GM10266 (cell line): ENCODE measurements around the gene TNFRSF17.

Experiments
- DNase-seq: peaks from one replicate; pipeline ENCODE4 v3.0.0; 2012; ENCODE audit errors: extremely low spot score
- CTCF ChIP-seq: IDR thresholded peaks from 2 replicates; pipeline ENCODE4 v1.5.1; 2012; ENCODE audit warnings: mild to moderate bottlenecking, low read depth; ENCODE audit not compliant: control insufficient read depth, insufficient read depth; ENCODE audit errors: missing control alignments

The TNFRSF17 gene

GRCh38 chr16:11988258-11988978 lies 23.4 kb downstream of the TNFRSF17 start:
- TF ChIP-seq CTCF: no peak
- no peak for DNase-seq

- no peak for TF ChIP-seq CTCF
- no peak for DNase-seq
Observed at GRCh38 chr16:11990702-11991390, 25.8 kb downstream of the TNFRSF17 start.

GRCh38 chr16:11992008-11992584 lies 27.1 kb downstream of the TNFRSF17 start:
- no peak for DNase-seq
- TF ChIP-seq CTCF: no peak

GRCh38 chr16:11992586-11993524 lies 27.8 kb downstream of the TNFRSF17 start:
- no peak for DNase-seq
- TF ChIP-seq CTCF: no peak

GRCh38 chr16:11994143-11995119 lies 29.4 kb downstream of the TNFRSF17 start:
- TF ChIP-seq CTCF: no peak
- peak; percentile 42 for DNase-seq
